GM10847 (cell line): ENCODE results near the gene TMEM95.

Experiments
- POLR2A ChIP-seq: IDR thresholded peaks from 2 replicates; pipeline ENCODE4 v1.6.1; 2011; ENCODE audit not compliant: insufficient read length; ENCODE audit errors: extremely low read depth

The TMEM95 gene

GRCh38 chr17:7317161-7317803, 37.7 kb upstream of the TMEM95 start:
- no peak for TF ChIP-seq POLR2A

GRCh38 chr17:7318121-7318860, 36.7 kb upstream of the TMEM95 start:
- no peak for TF ChIP-seq POLR2A

GRCh38 chr17:7321466-7321865, 33.5 kb upstream of the TMEM95 start:
- no peak for TF ChIP-seq POLR2A

- no peak for TF ChIP-seq POLR2A
These were observed 32.3 kb upstream of the TMEM95 start for GRCh38 chr17:7322520-7323194.

GRCh38 chr17:7323731-7324437, 31.1 kb upstream of the TMEM95 start:
- TF ChIP-seq POLR2A, result no peak

- no peak for TF ChIP-seq POLR2A
These were observed 30.5 kb upstream of the TMEM95 start for GRCh38 chr17:7324438-7324779.

- no peak for TF ChIP-seq POLR2A
These were observed 29.9 kb upstream of the TMEM95 start for GRCh38 chr17:7325031-7325528.

- no peak for TF ChIP-seq POLR2A
These were observed 28.8 kb upstream of the TMEM95 start for GRCh38 chr17:7326186-7326585.

GRCh38 chr17:7327056-7327455, 27.9 kb upstream of the TMEM95 start:
- TF ChIP-seq POLR2A, result no peak

GRCh38 chr17:7327501-7327900, 27.5 kb upstream of the TMEM95 start:
- no peak for TF ChIP-seq POLR2A

GRCh38 chr17:7328009-7328408, 26.9 kb upstream of the TMEM95 start:
- TF ChIP-seq POLR2A, result no peak

- peak; percentile 28 for TF ChIP-seq POLR2A
These were observed 26.0 kb upstream of the TMEM95 start, which contains the start of gene NEURL4 for GRCh38 chr17:7328840-7329373. Gene NEURL4 (minus strand): TSS chr17:7329335. CDS start chr17:7329312, 23 bp downstream.

- TF ChIP-seq POLR2A, result peak; percentile 51
These were observed 25.5 kb upstream of the TMEM95 start for GRCh38 chr17:7329374-7329996.

GRCh38 chr17:7329997-7330637, 24.8 kb upstream of the TMEM95 start:
- no peak for TF ChIP-seq POLR2A
